ENCODE measurements around the gene C1QTNF6.

Gene C1QTNF6

DNA sequence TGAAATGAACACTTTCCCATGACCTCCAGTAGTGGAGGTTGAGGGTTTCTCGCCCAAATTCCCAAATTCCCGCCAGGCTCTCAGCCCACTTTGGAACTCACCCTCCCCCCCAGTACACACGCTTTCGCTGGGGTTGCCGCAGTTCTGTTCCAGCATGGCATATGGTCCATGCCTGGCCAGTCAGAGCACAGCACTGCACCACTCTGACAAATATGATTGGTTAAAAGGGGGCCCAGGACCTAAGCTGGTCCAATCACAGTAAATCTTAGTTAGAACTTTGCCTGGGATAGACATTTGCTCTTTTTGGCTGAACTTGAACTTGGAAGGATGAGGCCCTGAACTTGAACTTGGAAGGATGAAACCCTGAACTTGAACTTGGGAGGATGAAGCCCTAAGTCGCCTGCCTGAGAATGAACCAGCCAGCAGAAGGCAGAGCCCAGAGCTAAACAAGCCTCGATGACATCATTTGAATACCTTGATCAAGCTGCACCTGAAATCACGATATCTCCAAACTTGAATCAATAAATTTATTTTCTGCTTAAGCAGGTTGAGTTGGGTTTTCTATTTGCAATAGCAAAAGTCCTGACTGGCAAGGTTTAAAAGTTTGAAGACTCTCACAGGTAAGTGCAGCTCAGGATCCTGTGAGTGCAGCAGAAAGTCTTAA, 36.8 kb upstream of the C1QTNF6 start:
- no peak for TF ChIP-seq POLR2AphosphoS5 (IDR thresholded peaks at IDR 0.05; ENCODE audit: low read depth, low read length)
- TF ChIP-seq TAF1 (IDR thresholded peaks at IDR 0.05; ENCODE audit: borderline replicate concordance, insufficient read depth, low read length): no peak
- TF ChIP-seq SIN3A (IDR thresholded peaks at IDR 0.05; ENCODE audit: borderline replicate concordance, insufficient read depth, low read length): no peak
- no peak for TF ChIP-seq FOXP2 (optimal IDR thresholded peaks at IDR 0.05; ENCODE audit: borderline replicate concordance, extremely low read depth, extremely low read length, insufficient read depth)
- TF ChIP-seq, protein P1, sequence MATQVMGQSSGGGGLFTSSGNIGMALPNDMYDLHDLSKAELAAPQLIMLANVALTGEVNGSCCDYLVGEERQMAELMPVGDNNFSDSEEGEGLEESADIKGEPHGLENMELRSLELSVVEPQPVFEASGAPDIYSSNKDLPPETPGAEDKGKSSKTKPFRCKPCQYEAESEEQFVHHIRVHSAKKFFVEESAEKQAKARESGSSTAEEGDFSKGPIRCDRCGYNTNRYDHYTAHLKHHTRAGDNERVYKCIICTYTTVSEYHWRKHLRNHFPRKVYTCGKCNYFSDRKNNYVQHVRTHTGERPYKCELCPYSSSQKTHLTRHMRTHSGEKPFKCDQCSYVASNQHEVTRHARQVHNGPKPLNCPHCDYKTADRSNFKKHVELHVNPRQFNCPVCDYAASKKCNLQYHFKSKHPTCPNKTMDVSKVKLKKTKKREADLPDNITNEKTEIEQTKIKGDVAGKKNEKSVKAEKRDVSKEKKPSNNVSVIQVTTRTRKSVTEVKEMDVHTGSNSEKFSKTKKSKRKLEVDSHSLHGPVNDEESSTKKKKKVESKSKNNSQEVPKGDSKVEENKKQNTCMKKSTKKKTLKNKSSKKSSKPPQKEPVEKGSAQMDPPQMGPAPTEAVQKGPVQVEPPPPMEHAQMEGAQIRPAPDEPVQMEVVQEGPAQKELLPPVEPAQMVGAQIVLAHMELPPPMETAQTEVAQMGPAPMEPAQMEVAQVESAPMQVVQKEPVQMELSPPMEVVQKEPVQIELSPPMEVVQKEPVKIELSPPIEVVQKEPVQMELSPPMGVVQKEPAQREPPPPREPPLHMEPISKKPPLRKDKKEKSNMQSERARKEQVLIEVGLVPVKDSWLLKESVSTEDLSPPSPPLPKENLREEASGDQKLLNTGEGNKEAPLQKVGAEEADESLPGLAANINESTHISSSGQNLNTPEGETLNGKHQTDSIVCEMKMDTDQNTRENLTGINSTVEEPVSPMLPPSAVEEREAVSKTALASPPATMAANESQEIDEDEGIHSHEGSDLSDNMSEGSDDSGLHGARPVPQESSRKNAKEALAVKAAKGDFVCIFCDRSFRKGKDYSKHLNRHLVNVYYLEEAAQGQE (IDR thresholded peaks at IDR 0.05; ENCODE audit: insufficient read depth in 1 of 2, low read depth in 2 of 2, low read length in 2 of 2): no peak

DNA sequence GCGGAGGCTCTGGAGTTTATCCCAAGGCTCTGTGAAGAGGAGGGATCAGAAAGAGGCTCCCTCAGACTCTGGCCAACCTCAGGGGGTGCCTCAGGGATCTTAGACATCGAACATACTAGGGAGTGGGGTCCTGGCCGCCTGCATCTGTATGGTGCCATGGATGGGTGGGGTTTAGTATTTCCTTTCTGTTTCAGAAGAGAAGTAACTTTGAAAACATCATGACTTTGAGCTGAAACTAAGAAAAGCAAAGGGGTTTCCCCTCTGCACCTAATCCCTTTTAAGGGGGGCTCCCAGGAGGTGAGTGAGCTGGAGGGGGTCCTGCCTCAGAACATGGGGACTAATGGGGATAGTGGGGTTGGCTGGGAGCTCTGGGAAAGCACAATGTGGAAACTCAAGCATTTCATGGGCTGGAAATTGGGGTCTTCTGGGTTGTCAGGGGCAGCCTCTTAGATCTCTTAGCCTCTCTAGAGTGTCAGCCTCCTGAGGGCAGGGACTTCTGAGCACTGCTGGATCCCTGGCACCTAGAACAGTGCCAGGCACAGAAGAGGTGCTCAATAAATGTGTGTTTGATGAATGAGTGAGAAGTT, 36.0 kb upstream of the C1QTNF6 start:
- TF ChIP-seq FOXP2 (optimal IDR thresholded peaks at IDR 0.05; ENCODE audit: borderline replicate concordance, extremely low read depth, extremely low read length, insufficient read depth) (no peak), TAF1 (IDR thresholded peaks at IDR 0.05; ENCODE audit: borderline replicate concordance, insufficient read depth, low read length) (no peak), SIN3A (IDR thresholded peaks at IDR 0.05; ENCODE audit: borderline replicate concordance, insufficient read depth, low read length) (no peak), POLR2AphosphoS5 (IDR thresholded peaks at IDR 0.05; ENCODE audit: low read depth, low read length) (no peak)
- TF ChIP-seq, protein P1 (IDR thresholded peaks at IDR 0.05; ENCODE audit: insufficient read depth in 1 of 2, low read depth in 2 of 2, low read length in 2 of 2): no peak

DNA sequence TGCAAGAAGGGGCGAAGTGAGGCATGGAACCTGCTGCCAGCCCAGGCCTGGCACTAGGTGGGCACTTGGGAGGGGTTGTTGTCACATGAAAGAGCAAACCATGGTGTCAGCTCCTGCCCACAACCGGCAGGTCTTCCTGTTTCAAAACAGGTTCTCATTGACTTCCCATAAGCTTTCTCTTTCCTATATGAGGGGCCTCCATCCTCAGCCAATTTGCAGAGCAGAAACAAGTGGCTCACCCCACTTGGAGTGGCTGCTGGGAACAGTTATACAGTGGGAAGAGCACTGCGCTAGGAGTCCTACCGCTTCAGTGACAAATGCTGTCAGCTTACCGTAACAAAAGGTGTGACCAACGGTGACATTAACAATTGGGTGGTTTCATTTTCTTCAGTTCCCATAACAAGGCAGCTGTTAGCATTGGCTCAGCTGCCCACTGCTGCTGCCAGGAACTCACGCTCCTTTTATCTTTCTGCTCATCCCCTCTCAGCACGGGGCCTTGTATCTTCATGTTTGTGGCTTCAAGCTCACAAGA, 34.5 kb upstream of the C1QTNF6 start:
- TF ChIP-seq FOXP2 (optimal IDR thresholded peaks at IDR 0.05; ENCODE audit: borderline replicate concordance, extremely low read depth, extremely low read length, insufficient read depth) (no peak), POLR2AphosphoS5 (IDR thresholded peaks at IDR 0.05; ENCODE audit: low read depth, low read length) (no peak), TAF1 (IDR thresholded peaks at IDR 0.05; ENCODE audit: borderline replicate concordance, insufficient read depth, low read length) (no peak), SIN3A (IDR thresholded peaks at IDR 0.05; ENCODE audit: borderline replicate concordance, insufficient read depth, low read length) (no peak)
- TF ChIP-seq, protein P1 (IDR thresholded peaks at IDR 0.05; ENCODE audit: insufficient read depth in 1 of 2, low read depth in 2 of 2, low read length in 2 of 2): no peak

DNA sequence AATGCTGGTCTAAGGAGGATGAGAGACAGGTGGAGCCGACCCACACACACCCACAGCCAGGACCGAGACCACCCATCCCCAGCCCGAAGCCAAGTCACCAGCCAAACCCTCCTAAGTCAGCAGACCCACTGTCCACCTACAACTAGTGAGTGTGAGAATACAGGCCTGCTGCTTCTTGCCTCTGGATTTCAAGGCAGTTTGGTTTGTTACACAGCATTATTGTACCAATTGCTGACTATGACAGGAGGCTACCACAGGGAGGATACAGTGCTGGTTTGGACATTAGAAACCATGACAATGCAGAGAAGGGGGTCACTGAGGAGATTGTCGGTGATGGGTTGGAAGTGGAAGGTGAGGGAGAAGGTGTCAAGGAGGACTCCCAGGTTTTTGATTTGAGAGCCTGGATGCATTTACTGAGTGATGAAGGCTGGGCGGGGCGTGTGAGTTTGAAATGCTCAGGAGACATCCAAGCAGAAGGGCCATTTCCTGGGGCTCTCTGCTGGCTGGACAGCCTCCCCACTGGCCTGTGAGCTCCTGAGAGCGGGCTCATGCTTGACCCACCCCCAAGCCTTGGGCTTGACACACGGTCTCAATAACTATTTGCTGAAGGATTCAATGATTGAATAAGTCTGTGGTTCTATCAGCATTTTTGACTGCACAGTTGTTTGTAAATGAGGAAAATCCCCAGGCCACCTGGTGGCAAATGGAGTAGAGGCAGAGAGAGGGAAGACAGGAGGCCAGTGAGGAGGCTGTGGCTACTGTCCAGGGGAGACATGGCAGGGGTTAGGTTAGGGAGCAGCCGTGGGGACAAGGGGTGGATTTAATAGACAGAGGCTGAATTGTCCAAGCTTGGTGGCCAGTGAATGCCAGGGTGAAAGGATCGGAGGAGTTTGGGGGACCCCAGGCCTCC, 33.6 kb upstream of the C1QTNF6 start:
- TF ChIP-seq, protein P1 (IDR thresholded peaks at IDR 0.05; ENCODE audit: insufficient read depth in 1 of 2, low read depth in 2 of 2, low read length in 2 of 2): no peak
- no peak for TF ChIP-seq SIN3A (IDR thresholded peaks at IDR 0.05; ENCODE audit: borderline replicate concordance, insufficient read depth, low read length)
- no peak for TF ChIP-seq FOXP2 (optimal IDR thresholded peaks at IDR 0.05; ENCODE audit: borderline replicate concordance, extremely low read depth, extremely low read length, insufficient read depth)
- TF ChIP-seq TAF1 (IDR thresholded peaks at IDR 0.05; ENCODE audit: borderline replicate concordance, insufficient read depth, low read length): no peak
- TF ChIP-seq POLR2AphosphoS5 (IDR thresholded peaks at IDR 0.05; ENCODE audit: low read depth, low read length): no peak

All from PFSK-1 (cell line).